Measurements from ENCODE around the gene SETD4. TPM values are rescaled to one million over a fixed set of nuclear protein-coding genes. Genes with fewer than 3 reads are reported as not detected.

The SETD4 gene
- total RNA-seq, 1 experiment from 2014 or later, result 12.5 TPM

GRCh38 chr21:35993875-35994490 is 66.3 kb downstream of the SETD4 start:
- BruUV-seq (replicated peaks), result no TSS peak
- H3K9me2 ChIP-seq (replicated peaks; ENCODE audit: low read length), result no peaks in the 10 kb centered on the region
- peaks cover 12% of the 10 kb centered on the region; the same call in 1 of the 2 replicates for H3K27me3 ChIP-seq (ENCODE audit: low read length)
- no peak overlapping the region for H3K9ac ChIP-seq (ENCODE audit: low read length)
- TF ChIP-seq CTCF (conservative IDR thresholded peaks at IDR 0.05; ENCODE audit: low read depth, low read length), result no peak
- no peak for TF ChIP-seq EZH2 (IDR thresholded peaks at IDR 0.05; ENCODE audit: low read length, unreplicated experiment)
- no peak for TF ChIP-seq EZH2phosphoT487 (IDR thresholded peaks at IDR 0.05; ENCODE audit: borderline replicate concordance, low read length)
- ATAC-seq (no peak), DNase-seq (no peak)
- H3K4me1 ChIP-seq (ENCODE audit: insufficient read depth, low read length), result no peaks in the 10 kb centered on the region
- no peak overlapping the region for H2AFZ ChIP-seq (ENCODE audit: low read length)
- no peak overlapping the region for H3K4me2 ChIP-seq (ENCODE audit: low read length)
- no peak overlapping the region for H3K4me3 ChIP-seq (ENCODE audit: low read length)
- CTCF ChIA-PET, result no interaction called here
- H3K27ac ChIP-seq (ENCODE audit: low read length), result no peak overlapping the region
- no peaks in the 10 kb centered on the region for H3K36me3 ChIP-seq (ENCODE audit: low read depth, low read length)
- no peaks in the 10 kb centered on the region for H4K20me1 ChIP-seq (ENCODE audit: low read length)
- POLR2A ChIA-PET (ENCODE audit: unreplicated experiment), result no interaction called here
- no peaks in the 10 kb centered on the region for H3K9me3 ChIP-seq (ENCODE audit: low read length)
- intact Hi-C loops (cut with micrococcal nuclease), result no loop called here
- H3F3A ChIP-seq (ENCODE audit: low read length, unreplicated experiment), result no peaks in the 10 kb centered on the region
- H3K79me2 ChIP-seq (ENCODE audit: low read length), result no peaks in the 10 kb centered on the region

- no TSS peak for BruUV-seq (replicated peaks)
- H3K79me2 ChIP-seq (ENCODE audit: low read length), result no peaks in the 10 kb centered on the region
Measured at GRCh38 chr21:35991131-35991530, 69.2 kb downstream of the SETD4 start.

More at GRCh38 chr21:35991131-35991530, 69.2 kb downstream of the SETD4 start:
- ATAC-seq, result no peak
- H3K4me3 ChIP-seq (ENCODE audit: low read length), result no peak overlapping the region
- no peak overlapping the region for H3K9ac ChIP-seq (ENCODE audit: low read length)
- H3K4me2 ChIP-seq (ENCODE audit: low read length), result no peak overlapping the region
- intact Hi-C loops (cut with micrococcal nuclease), result no loop called here
- no peaks in the 10 kb centered on the region for H3F3A ChIP-seq (ENCODE audit: low read length, unreplicated experiment)
- no peak for DNase-seq
- H3K9me3 ChIP-seq (ENCODE audit: low read length), result no peaks in the 10 kb centered on the region
- no peaks in the 10 kb centered on the region for H3K36me3 ChIP-seq (ENCODE audit: low read depth, low read length)
- TF ChIP-seq EZH2 (IDR thresholded peaks at IDR 0.05; ENCODE audit: low read length, unreplicated experiment) (no peak), CTCF (conservative IDR thresholded peaks at IDR 0.05; ENCODE audit: low read depth, low read length) (no peak), EZH2phosphoT487 (IDR thresholded peaks at IDR 0.05; ENCODE audit: borderline replicate concordance, low read length) (no peak)
- H3K9me2 ChIP-seq (replicated peaks; ENCODE audit: low read length), result no peaks in the 10 kb centered on the region
- H3K4me1 ChIP-seq (ENCODE audit: insufficient read depth, low read length), result no peaks in the 10 kb centered on the region
- no peak overlapping the region for H2AFZ ChIP-seq (ENCODE audit: low read length)
- H4K20me1 ChIP-seq (ENCODE audit: low read length), result no peaks in the 10 kb centered on the region
- ChIA-PET CTCF (no interaction called here), POLR2A (ENCODE audit: unreplicated experiment) (no interaction called here)
- H3K27ac ChIP-seq (ENCODE audit: low read length), result no peak overlapping the region
- H3K27me3 ChIP-seq (ENCODE audit: low read length), result peaks cover 5% of the 10 kb centered on the region; the same call in 1 of the 2 replicates
